Omental fat pad (tissue), 4 donors: ENCODE results near the gene FAM20B. TPM values are rescaled to one million over a fixed set of nuclear protein-coding genes. Genes with fewer than 3 reads are reported as not detected.
"Not testable (repeated sequence)": the region's sequence is repeated elsewhere in the genome, so short reads cannot be mapped to it uniquely, and the experiment has no call there.

Experiments used
- ATAC-seq: fragments of 150-250 bp; one replicate; pipeline ENCODE4 v1.9.1; 2016; ENCODE audit warnings: mild to moderate bottlenecking, moderate library complexity; ENCODE audit not compliant: low FRiP score
- DNase-seq: peaks from one replicate; pipeline ENCODE4 v3.0.0-alpha.2; 2019; ENCODE audit warnings: low spot score
- total RNA-seq, 4 donors: library from RNA; depleted of rRNA; stranded (reverse); fragments of >200 nt; gene quantifications; one replicate each; pipeline ENCODE4 v1.1.0, GENCODE V29; 2016
- TF ChIP-seq, protein P1 (sequence below), 3 donors: fragments of 450-650 bp; IDR thresholded peaks; one replicate each; pipeline ENCODE4 v1.5.1; 2016 to 2017; ENCODE audit warnings: antibody characterized with exemption in 3 of 3, mild to moderate bottlenecking in 3 of 3, moderate library complexity in 2 of 3

FAM20B gene
- total RNA-seq, 4 donors from 2014 or later = 27.6 to 37.0 (median 35.0) TPM

GRCh38 chr1:179031284-179031683, 5.6 kb downstream of the FAM20B start:
- ATAC-seq (no peak), DNase-seq (no peak)
- TF ChIP-seq, protein P1, sequence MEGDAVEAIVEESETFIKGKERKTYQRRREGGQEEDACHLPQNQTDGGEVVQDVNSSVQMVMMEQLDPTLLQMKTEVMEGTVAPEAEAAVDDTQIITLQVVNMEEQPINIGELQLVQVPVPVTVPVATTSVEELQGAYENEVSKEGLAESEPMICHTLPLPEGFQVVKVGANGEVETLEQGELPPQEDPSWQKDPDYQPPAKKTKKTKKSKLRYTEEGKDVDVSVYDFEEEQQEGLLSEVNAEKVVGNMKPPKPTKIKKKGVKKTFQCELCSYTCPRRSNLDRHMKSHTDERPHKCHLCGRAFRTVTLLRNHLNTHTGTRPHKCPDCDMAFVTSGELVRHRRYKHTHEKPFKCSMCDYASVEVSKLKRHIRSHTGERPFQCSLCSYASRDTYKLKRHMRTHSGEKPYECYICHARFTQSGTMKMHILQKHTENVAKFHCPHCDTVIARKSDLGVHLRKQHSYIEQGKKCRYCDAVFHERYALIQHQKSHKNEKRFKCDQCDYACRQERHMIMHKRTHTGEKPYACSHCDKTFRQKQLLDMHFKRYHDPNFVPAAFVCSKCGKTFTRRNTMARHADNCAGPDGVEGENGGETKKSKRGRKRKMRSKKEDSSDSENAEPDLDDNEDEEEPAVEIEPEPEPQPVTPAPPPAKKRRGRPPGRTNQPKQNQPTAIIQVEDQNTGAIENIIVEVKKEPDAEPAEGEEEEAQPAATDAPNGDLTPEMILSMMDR (IDR thresholded peaks at IDR 0.05) = no peak

DNA sequence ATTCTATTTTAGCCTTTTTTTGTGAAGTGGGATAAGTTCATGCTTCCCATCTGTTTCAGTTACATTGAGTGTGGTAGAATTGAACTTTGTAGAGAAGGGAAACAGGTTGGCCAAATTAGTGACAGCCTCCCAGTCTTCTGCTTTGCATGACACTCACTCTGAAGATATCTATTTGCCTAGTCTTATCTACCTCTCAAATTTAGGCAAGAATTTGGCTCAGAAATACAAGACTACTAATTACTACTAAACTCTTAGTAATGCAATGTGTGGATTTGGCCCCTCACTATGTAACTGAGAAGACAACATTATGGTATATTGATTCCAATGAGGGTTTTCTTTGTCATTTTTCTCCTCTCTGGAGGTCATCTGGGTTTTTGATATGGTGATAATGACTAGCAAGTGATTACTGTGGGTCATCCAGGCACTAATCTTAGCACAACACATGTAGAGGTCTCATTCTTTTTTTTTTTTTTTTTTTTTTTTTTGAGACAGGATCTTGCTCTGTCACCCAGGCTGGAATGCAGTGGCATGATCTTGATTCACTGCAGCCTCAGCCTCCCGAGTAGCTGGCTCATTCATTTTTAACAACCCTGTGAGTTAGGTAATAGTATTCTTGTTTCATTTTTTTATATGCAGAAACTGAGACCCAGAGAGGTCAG, 6.3 kb downstream of the FAM20B start:
- ATAC-seq (no peak), DNase-seq (no peak)
- TF ChIP-seq, protein P1 (IDR thresholded peaks at IDR 0.05) = no peak

- DNase-seq = no peak
- no peak for ATAC-seq
- TF ChIP-seq, protein P1 (IDR thresholded peaks at IDR 0.05) = no peak
Measured at GRCh38 chr1:179034720-179035119, 9.0 kb downstream of the FAM20B start.

DNA sequence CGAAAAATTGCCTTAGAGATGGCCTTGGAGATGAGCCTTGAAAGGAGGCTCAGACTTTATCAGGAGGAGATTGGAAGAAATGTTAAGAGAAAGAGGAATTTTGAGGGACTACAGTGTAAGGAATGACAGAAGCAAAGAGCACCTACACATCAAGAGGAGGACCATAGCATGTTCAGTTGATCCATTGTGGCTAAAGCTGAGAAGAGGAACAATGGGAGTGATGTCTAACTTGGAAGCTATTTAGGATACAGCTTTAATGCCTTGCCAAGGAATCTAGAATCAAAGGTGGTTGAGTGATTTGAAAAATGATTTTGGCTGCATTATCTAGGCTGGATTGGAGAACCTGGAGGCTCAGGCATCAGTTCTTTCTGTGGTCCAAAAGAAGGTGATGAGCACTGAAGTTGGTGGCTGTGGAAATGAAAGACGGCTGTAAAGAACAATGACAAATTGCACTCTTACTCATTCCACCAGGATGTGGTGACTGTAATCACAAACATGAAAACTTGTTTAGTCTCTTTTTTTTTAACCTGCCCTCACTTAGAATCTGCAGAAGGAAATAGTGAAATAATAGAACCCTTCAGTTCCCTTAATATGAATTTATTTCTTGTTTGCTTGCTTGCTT, 11.3 kb downstream of the FAM20B start:
- DNase-seq (no peak), ATAC-seq (no peak)
- TF ChIP-seq, protein P1 (IDR thresholded peaks at IDR 0.05) = no peak

GRCh38 chr1:179038528-179039281, 13.0 kb downstream of the FAM20B start:
- ATAC-seq (no peak), DNase-seq (no peak)
- TF ChIP-seq, protein P1 (IDR thresholded peaks at IDR 0.05) = no peak

DNA sequence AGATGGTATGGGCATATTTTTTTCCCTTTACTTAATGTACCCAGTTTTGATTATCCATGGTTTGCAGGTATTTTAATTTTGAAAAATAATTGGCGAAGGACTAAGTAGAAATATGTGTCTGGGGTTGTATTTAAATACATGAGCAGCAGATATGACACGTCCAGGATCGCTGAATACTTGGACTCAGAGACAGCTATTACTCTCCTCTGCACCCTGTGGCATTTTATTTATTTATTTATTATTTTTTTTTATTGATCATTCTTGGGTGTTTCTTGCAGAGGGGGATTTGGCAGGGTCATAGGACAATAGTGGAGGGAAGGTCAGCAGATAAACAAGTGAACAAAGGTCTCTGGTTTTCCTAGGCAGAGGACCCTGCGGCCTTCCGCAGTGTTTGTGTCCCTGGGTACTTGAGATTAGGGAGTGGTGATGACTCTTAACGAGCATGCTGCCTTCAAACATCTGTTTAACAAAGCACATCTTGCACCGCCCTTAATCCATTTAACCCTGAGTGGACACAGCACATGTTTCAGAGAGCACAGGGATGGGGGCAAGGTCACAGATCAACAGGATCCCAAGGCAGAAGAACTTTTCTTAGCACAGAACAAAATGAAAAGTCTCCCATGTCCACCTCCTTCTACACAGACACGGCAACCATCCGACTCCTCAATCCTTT, 13.9 kb downstream of the FAM20B start:
- not testable (repeated sequence) for ATAC-seq, DNase-seq

- ATAC-seq, DNase-seq: not testable (repeated sequence)
Measured at GRCh38 chr1:179040175-179040551, 14.5 kb downstream of the FAM20B start.
